Stimulated activated CD8-positive, alpha-beta memory T cell treated with anti-CD3 and anti-CD28 coated beads, Interleukin-4, amount 100 ng/mL, for 48 hours (primary cell): ENCODE measurements around the gene CLIC4.
"Not testable (repeated sequence)": the region's sequence is repeated elsewhere in the genome, so short reads cannot be mapped to it uniquely, and the experiment has no call there.

ENCODE experiments used
- DNase-seq: peaks from one replicate; pipeline ENCODE4 v3.0.0-alpha.2; 2020

The CLIC4 gene

DNA sequence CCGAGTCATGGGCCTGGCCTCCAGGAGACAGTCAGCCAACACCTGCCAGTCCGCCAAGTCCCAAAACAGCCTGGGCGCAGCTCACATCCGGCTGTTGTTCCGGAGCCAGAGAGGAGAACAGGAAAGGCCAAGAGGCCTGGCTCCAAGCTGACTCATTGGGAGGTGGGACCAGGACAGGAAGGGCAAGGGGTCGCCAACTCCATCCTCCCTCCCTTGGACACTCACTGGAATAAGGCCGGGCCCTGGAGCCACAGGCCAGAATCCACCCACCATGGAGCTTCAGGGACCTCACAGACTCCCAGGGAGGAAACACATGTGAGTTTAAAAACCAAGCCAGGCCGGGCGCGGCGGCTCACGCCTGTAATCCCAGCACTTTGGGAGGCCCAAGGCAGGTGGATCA lies 25.1 kb upstream of the CLIC4 start:
- DNase-seq = no peak

DNA sequence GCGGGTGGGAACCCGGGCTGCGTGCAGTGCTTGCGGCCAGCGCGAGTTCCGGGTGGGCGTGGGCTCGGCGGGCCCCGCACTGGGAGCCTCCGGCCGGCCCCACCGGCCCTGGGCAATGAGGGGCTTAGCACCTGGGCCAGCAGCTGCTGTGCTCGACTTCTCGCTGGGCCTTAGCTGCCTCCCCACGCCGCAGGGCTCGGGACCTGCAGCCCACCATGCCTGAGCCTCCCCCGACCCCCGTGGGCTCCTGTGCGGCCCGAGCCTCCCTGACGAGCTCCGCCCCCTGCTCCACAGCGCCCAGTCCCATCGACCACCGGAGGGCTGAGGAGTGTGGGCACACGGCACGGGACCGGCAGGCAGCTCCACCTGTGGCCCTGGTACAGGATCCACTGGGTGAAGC lies 23.7 kb upstream of the CLIC4 start:
- DNase-seq = no peak

DNA sequence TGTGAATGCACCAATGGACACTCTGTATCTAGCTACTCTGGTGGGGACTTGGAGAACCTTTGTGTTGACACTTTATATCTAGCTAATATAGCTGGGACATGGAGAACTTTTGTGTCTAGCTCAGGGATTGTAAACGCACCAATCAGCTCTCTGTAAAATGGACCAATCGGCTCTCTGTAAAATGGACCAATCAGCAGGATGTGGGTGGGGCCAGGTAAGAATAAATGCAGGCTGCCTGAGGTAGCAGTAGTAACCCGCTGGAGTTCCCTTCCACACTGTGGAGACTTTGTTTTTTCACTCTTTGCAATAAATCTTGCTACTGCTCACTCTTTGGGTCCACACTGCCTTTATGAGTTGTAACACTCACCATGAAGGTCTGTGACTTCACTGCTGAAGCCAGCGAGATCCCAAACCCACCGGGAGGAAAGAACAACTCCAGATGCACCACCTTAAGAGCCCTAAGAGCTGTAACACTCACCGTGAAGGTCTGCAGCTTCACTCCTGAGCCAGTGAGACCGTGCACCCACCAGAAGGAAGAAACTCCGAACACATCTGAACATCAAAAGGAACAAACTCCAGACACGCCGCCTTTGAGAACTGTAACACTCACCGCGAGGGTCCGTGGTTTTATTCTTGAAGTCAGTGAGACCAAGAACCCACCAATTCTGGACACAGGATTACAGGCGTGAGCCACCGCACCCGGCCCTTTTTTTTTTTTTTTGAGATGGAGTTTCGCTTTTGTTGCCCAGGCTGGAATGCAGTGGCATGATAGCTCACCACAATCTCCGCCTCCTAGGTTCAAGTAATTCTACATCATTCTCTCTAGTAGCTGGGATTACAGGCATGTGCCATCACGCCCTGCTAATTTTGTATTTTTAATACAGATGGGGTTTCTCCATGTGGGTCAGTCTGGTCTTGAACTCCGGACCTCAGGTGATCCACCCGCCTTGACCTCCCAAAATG lies 22.9 kb upstream of the CLIC4 start:
- DNase-seq = not testable (repeated sequence)

DNA sequence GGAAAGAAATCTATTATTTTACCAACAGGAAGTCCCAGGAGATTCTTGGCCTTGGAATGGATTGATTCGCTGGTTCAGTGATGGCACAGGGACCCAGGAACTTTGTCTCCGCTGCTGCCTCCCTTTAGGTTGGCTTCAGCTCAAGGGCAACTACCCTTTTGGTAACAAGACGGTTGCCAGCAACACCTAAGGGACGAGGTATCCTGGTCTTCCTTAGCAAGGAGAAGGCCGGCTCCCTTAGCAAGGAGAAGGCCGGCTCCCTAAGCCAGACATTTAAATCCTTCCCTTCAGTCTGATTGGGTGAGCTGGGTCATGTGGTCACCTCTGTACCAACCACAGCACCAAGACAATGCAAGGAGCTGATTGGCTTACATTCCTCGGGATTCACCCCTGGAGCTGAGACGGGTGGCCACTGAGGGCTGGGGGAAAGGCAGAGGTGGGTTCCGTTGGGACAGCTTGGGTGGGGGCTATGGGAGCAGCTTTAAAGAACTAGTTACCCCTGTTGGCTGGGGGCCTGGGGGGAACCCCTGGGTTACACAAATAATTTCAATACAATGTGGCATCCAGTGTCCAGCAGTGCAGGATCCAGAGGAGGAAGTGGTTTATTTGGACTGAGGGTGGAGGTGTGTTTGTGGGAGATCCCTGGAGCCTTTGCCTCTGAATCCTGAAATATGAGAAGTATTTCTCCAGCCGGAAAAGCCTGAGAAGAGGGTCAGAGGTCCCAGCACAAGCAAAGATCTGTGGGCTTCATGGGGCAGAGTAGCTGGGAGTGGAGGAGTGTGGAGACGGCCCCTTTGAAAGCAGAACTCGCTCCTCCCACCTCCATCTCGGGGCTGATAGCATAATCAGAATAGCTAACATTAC lies 20.7 kb upstream of the CLIC4 start:
- no peak for DNase-seq

DNA sequence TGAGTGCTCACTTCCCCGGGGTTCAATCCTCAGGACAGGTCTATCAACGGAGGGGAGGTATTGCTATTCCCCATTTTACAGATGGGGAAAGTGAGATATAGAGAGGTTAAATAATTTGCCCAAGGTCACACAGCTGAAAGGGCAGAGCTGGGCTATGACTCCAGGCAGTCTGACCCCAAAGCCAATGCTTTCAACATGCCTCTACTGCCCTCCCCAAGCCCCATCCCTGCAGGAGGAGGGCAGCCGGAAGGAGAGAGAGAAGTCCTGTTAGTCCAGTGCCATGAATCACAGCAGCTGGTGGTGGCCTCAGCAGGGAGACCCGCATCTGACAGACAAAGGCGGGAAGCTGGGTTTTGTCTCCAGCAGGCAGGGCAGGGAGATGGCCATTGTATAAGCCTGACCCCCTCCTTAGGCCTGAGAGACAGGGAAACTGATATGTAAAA lies 20.0 kb upstream of the CLIC4 start:
- DNase-seq = no peak

DNA sequence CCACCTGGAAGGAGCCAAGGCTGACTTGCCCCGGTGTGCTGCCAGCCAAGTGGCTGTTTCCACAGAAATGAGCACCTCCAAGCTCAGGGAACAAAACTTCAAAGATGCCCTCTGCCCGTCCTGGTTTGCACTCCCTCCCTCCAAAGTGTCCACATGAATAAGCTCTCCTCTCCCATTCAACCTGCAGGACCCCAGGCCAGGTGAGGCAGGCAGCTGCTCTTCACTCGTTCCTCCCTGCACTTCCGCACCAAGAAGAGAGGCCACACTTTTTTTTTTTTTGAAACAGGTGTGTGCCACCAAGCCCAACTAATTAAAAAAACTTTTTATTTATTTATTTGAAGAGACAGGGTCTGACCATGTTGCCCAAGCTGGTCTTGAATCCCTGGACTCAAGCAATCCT lies 18.5 kb upstream of the CLIC4 start:
- no peak for DNase-seq

DNA sequence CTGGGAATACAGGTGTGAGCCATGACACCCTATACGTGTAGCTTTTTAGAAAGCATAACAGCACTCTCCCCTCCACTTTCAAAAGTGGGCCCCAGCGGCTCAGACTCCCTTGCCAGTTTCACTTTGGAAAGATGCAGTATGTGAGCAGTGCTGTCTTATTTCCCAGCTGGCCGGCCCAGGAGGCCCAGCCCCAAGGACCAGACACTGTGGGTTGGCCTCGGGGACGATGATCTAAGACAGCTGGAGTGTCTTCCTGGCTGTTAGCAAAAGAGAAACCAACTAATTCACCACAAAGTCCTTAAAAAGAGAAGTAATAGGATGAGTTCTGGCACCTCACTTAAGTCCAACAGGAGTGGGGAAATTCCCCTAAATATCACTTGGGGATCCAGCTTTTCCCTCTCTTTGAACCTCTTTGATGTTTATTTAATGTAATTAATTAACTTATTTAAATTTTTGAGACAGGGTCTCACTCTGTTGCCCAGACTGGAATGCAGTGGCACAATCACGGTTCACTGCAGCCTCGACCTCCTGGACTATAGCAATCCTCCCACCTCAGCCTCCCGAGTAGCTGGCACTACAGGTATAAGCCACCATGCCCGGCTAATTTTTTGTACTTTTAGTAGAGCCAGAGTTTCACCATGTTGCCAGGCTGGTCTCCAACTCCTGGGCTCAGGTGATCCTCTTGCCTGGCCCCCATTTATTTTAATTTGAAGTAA lies 17.6 kb upstream of the CLIC4 start:
- no peak for DNase-seq

DNA sequence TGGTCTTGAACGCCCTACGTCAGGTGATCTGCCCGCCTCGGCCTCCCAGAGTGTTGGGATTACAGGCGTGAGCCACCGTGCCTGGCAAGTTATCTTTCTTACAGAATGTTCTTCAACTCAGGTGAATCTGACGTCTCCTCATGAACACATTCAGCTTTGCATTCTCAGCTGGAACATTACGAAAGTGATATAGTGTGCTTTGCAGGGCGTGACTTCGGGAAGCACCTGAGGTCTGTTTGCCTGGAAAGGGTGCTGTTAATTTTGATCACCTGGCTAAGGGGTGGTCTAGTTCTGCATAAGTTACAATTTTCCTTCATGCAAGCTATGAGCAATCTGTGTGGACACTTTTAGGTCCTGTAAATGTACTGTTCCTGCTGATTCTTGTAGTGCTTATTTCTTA lies 16.3 kb upstream of the CLIC4 start:
- DNase-seq = no peak

DNA sequence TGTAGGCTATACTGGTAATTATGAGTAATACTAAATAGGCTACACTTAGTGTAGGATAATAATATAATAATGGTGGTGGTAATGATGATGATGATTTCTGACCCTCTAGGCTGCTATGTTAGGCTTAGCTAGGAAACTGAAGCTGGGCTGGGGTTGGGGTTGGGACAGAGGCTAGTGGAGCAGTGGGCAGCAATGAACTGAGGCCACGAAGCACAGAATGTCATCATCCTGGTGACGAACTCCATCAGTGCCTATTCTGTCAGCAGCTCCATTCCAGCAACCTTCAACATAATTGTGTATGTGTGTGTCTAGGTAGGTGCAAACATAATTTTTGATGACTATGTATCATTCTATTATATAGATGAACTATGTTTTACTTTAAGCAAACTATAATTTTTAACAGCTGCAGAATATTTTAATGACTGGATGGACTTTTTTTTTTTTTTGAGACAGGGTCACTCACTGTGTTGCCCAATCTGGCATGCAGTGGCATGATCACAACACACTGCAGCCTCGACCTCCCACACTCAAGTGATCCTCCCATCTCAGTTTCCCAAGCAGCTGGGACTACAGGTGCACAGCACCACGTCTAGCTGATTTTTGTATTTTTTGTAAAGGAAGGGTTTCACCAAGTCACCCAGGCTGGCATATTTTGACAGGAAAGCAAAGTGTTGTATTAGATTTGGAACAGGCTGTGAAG lies 12.9 kb upstream of the CLIC4 start:
- DNase-seq = no peak

DNA sequence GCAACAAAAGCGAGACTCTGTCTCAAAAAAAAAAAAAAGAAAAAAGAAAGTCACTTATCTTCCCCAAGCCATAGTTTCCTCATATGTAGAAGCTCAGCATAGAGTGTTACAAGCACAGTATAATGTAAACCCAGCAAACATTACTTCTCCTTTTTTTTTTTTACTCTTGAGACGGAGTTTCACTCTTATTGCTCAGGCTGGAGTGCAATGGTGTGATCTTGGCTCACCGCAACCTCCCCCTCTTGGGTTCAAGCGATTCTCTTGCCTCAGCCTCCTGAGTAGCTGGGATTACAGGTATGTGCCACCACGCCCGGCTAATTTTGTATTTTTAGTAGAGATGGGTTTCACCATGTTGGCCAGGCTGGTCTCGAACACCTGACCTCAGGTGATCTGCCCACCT lies 11.9 kb upstream of the CLIC4 start:
- DNase-seq = not testable (repeated sequence)

DNA sequence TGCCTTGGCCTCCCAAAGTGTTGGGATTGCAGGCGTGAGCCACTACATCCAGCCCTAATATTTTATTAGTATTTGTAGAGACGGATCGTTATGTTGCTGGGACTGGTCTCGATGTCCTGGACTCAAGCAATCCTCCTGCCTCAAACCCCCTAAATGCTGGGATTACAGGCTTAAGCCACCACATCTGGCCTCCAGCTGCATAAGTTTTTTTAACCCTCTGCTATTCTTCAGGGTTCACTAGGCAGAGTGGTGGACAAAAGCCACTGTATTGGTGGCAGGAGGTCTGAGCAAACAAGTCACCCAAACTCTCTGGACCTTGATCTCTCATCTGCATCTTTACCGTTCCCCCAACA lies 10.1 kb upstream of the CLIC4 start:
- no peak for DNase-seq

DNA sequence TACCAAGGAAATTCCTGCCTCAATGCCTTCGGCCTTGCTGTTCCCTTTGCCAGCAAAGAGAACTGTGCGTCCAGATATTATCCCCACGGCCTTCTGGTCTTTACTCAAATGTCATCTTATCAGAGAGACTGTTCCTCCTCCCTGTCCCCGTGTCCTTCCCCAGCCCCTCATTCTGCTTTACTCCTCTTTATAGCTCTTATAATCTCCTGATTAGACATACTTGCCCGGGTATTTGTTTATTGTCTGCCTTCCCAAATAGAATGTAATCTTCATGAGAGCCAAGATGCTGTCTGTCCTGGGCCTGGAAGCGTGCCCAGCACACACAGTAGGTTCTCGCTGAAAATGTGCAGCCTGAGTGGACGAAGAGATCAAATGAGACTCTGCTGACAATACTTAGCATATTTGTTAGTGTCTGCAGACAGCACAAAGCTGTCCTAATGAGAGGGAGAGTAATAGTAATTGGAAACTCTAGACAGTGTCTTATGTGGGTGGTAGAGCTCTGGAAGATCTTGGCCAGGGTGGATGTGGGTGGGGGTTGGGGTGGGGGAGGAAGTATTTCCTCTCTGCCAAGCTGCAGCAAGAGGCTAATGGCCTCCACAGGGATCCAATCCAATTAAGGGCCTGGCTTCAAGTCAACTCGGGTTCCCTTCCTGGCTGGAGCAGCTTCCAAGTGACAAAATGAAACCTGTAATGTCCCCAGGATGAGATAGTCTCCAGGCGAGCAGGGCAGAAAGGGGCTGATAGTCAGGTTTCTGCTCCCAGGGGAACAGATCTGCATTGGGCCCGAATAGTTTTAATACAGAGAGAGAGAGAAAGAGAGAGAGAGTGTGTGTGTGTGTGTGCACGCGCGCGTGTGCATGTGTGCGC lies 9.5 kb upstream of the CLIC4 start:
- no peak for DNase-seq

DNA sequence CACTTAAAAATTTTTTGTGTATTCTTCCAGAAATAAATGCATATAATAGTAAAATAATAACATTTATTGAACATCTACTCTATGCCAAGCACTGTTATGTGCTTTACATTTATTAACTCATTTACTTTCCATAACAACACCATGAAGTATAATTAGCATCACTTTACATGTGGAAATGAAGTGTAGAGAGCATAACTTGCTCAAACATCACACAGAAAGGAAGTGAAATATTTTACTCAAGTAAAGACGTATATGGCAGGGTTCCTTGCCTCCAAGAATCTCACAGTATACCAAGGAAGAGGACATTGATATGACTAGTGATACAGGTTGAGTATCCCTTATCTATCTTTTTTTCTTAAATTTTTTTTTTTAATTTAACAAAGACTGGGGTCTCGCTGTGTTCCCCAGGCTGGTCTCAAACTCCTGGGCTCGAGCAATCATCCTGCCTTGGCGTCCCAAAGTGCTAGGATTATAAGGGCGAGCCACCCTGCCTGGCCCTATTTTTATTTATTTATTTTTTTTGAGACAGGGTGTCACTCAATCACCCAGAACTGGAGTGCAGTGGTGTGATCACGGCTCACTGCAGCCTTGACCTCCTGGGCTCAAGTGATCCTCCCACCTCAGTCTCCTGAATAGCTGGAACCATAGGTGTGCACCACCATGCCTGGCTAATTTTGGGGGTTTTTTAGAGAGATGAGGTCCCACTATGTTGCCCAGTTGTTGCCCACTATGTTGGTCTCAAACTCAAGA lies 7.7 kb upstream of the CLIC4 start:
- DNase-seq = no peak

DNA sequence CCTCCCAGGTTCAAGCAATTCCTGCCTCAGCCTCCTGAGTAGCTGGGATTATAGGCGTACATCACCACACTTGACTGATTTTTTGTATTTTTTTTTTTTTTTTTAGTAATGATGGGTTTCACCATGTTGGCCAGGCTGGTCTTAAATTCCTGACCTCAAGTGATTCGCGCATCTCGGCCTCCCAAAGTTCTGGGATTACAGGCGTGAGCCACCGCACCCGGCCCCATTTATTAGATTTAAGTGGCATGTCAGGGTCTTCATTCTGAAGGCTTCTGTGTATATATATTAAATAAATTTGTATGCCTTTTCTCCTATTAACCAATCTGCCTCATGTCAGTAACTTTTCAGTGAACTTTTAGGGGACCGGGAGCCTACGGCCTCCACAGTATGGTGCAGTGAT lies 6.0 kb upstream of the CLIC4 start:
- DNase-seq = no peak

DNA sequence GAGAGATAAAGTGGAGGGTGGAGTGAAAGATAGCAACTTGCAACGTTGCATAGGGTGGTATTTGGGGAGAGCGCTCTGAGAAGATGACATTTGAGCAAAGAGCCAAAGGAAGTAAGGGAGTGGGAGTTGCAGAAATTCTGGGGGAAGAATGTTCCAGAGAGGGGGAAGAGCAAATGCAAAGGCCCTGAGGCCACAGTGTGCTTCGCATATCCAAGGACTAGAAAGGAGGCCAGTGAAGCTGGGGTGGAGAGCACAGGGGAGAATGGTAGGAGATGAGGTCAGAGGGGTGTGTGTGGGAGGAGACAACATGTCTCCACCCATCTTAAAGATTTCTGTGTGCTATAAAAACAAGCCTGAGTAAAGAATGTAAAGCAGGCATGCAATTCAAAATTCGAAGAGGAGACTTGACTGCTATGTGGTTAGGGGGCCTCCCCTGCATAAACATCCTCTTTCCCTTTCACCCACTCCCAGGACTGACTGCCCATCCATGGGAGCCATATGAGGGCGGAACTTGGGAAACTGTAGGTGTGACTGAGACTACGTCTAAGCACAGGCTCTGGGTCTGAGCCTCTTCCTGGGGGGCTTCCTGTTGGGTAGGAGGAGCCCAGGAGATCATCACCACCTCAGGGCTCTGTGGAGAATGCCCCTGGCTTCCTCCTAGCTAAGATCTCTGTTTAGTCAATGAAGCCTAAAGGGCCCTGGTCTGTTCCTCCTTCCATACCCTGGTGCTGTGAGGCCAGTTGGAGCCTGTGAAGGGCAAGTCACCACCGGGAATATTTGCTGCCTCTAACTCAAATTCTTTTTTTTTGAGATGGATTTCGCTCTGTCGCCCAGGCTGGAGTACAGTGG lies 2.9 kb upstream of the CLIC4 start:
- DNase-seq = no peak

DNA sequence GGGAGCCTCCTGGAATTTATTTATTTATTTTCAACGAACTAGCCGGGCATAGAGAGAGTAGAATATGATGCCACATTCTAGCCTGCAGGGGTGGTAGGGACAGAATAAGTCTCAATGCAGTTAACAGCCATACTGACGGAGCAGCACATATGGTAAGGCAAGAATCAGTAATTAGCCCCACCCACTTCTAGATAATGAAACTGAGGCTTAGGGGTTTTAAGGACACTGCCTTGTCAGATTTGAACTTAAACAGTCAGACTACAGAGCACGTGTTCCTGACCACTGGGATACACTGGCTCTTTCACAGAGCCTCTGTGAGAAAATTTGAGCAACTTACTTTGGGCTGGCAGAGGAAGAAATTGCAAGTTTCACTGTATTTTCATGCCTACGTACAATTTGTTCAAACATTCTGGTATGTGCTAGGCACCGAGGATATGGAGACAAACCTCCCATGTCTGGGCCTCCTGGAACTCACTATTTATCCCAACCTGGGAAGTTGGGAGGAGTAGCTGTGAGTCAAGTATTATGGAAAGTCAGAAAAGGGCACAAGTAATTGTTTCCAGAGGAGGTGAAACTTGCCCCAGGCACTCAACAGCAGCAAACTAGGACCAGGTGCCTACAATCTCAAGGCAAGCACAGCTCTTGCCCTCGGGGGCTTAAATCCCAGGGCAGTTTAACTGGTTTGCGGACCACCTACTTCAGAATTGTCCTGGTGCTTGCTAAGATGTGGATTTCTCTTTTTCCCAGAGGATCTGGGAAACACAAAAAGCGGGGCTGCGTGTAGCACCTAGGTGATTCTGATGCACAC lies 1.6 kb upstream of the CLIC4 start:
- no peak for DNase-seq

DNA sequence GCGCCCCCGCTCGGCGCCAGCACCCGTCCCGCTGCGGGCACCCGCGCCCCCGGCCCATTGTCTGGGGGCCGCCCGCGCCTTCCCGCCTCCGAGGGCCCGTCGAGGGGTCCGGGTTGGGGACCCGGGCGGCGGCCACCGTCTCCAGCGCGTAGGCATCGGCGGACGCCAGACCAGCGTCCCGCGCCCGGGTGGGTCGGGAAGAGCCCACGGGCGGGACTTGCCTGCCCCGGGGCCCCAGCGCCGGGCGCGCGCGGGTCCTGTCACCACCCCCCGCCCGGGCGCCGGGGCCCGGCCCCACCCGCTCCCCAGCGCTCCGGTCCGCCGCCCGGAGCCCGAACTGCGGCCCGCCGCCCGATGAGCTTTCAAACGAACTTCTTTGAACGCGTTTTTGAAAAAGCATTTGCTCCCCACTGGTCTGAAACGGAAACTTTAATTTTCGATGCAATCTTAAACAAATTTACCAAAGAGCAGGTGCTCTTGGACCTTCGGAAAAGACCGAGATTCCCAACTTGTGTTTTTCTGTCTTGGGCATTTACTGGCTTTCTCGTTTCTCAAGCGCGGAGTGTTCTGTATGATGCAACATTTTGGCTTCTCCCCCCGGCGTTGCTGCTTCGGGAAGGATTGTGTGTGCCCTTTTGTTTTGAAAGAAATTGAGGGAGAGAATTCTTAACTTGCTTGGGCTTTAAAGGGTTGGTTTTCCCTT lies 615 bp downstream of the CLIC4 start:
- DNase-seq = peak; percentile 35
